HFFc6 (cell line): ENCODE measurements around the gene SH2D7. TPM values are rescaled to one million over a fixed set of nuclear protein-coding genes. Genes with fewer than 3 reads are reported as not detected.
A peak's percentile ranks its signal among the peaks of the same experiment; 100 is the strongest.

Source experiments
- DNase-seq: peaks from one replicate; pipeline ENCODE4 v3.0.0-alpha.2; 2018
- H3K27ac Mint-ChIP-seq: 2 replicates; pipeline ENCODE4 v1.8.0; 2020; ENCODE audit warnings: mild to moderate bottlenecking, mixed read lengths
- H3K27me3 Mint-ChIP-seq: 2 replicates; pipeline ENCODE4 v1.8.0; 2021; ENCODE audit warnings: mild to moderate bottlenecking, moderate library complexity, mixed read lengths; ENCODE audit not compliant: insufficient read depth
- H3K36me3 Mint-ChIP-seq: 2 replicates; pipeline ENCODE4 v1.8.0; 2021; ENCODE audit warnings: low read depth, mixed read lengths
- H3K4me1 Mint-ChIP-seq: 2 replicates; pipeline ENCODE4 v1.8.0; 2020; ENCODE audit warnings: low read depth, mixed read lengths
- H3K4me3 Mint-ChIP-seq: 2 replicates; pipeline ENCODE4 v1.8.0; 2020; ENCODE audit warnings: mild to moderate bottlenecking, moderate library complexity, mixed read lengths
- H3K9me3 Mint-ChIP-seq: 2 replicates; pipeline ENCODE4 v1.8.0; 2020; ENCODE audit warnings: mild to moderate bottlenecking, mixed read lengths
- CTCF ChIP-seq: fragments of 200-600 bp; sonication (generic); IDR thresholded peaks from 2 replicates; pipeline ENCODE4 v1.5.0; 2021; ENCODE audit warnings: antibody characterized with exemption, mild to moderate bottlenecking
- total RNA-seq, 6 experiments: library from RNA; stranded (reverse); fragmentation: NEBNext Ultra II Directional; extraction: Animal tissue kit (Norgen Biotek cat#: 25700); gene quantifications; 2 replicates in 1 of 6; 3 replicates in 5 of 6; pipeline ENCODE4 v1.2.3, GENCODE V29; 2021

The SH2D7 gene
- total RNA-seq, 6 experiments from 2014 or later = not detected

GRCh38 chr15:78056714-78057269, 35.6 kb upstream of the SH2D7 start:
- H3K27me3 Mint-ChIP-seq = no peaks in the 10 kb centered on the region; the same call in none of the 2 replicates
- peak overlapping the region; percentile 83 for H3K27ac Mint-ChIP-seq
- no peaks in the 10 kb centered on the region for H3K9me3 Mint-ChIP-seq
- peaks cover 20% of the 10 kb centered on the region for H3K36me3 Mint-ChIP-seq
- peak overlapping the region; percentile 52 for H3K4me3 Mint-ChIP-seq
- DNase-seq = peak; percentile 37
- TF ChIP-seq CTCF = no peak
- peaks cover 73% of the 10 kb centered on the region for H3K4me1 Mint-ChIP-seq

GRCh38 chr15:78057803-78058202, 34.6 kb upstream of the SH2D7 start:
- Mint-ChIP-seq H3K4me3 (no peak overlapping the region), H3K27ac (peak overlapping the region; percentile 83), H3K27me3 (no peaks in the 10 kb centered on the region; the same call in none of the 2 replicates)

GRCh38 chr15:78058401-78058935, 33.9 kb upstream of the SH2D7 start:
- peak overlapping the region; percentile 83 for H3K27ac Mint-ChIP-seq

More at GRCh38 chr15:78057803-78058202, 34.6 kb upstream of the SH2D7 start:
- DNase-seq = no peak
- peaks cover 16% of the 10 kb centered on the region for H3K36me3 Mint-ChIP-seq
- H3K4me1 Mint-ChIP-seq = peaks cover 63% of the 10 kb centered on the region
- no peaks in the 10 kb centered on the region for H3K9me3 Mint-ChIP-seq
- TF ChIP-seq CTCF = no peak

GRCh38 chr15:78059110-78059839, 33.1 kb upstream of the SH2D7 start:
- no peak for TF ChIP-seq CTCF
- Mint-ChIP-seq H3K36me3 (peaks cover 4% of the 10 kb centered on the region), H3K4me3 (peak overlapping the region; percentile 17; the same call in 1 of the 2 replicates), H3K4me1 (peaks cover 56% of the 10 kb centered on the region), H3K9me3 (no peaks in the 10 kb centered on the region), H3K27ac (peak overlapping the region; percentile 70), H3K27me3 (no peaks in the 10 kb centered on the region; the same call in none of the 2 replicates)
- DNase-seq = no peak

More at GRCh38 chr15:78058401-78058935, 33.9 kb upstream of the SH2D7 start:
- Mint-ChIP-seq H3K9me3 (no peaks in the 10 kb centered on the region), H3K36me3 (peaks cover 10% of the 10 kb centered on the region), H3K4me3 (no peak overlapping the region), H3K27me3 (no peaks in the 10 kb centered on the region; the same call in none of the 2 replicates), H3K4me1 (peaks cover 62% of the 10 kb centered on the region)
- TF ChIP-seq CTCF = no peak
- no peak for DNase-seq

GRCh38 chr15:78060232-78060631, 32.1 kb upstream of the SH2D7 start:
- H3K36me3 Mint-ChIP-seq = peaks cover 4% of the 10 kb centered on the region
- no peak overlapping the region for H3K27ac Mint-ChIP-seq
- no peak overlapping the region for H3K4me3 Mint-ChIP-seq
- H3K27me3 Mint-ChIP-seq = no peaks in the 10 kb centered on the region; the same call in none of the 2 replicates
- peaks cover 51% of the 10 kb centered on the region for H3K4me1 Mint-ChIP-seq
- H3K9me3 Mint-ChIP-seq = no peaks in the 10 kb centered on the region
- no peak for TF ChIP-seq CTCF
- no peak for DNase-seq
